Measurements from ENCODE around the gene TFR2.
"Not testable (repeated sequence)": the region's sequence is repeated elsewhere in the genome, so short reads cannot be mapped to it uniquely, and the experiment has no call there.

Gene TFR2

GRCh38 chr7:100668069-100668449, 26.7 kb upstream of the TFR2 start:
- no peak overlapping the region for H3K4me2 ChIP-seq (ENCODE audit: insufficient read depth, low read length, poor library complexity, severe bottlenecking)
- no peak overlapping the region for H3K27ac ChIP-seq (replicated peaks; ENCODE audit: low read length)
- H3K9me3 ChIP-seq (replicated peaks in 1 of 2; ENCODE audit: control insufficient read depth in 2 of 2, insufficient read depth in 1 of 2, low read depth in 1 of 2, low read length in 2 of 2): no peaks in the 10 kb centered on the region
- H3K9ac ChIP-seq (ENCODE audit: low read depth, low read length, poor library complexity): no peak overlapping the region
- H4K91ac ChIP-seq (ENCODE audit: low read depth, low read length, poor library complexity): no peak overlapping the region
- H2AK5ac ChIP-seq (ENCODE audit: low read depth, low read length): no peak overlapping the region
- H3K4me1 ChIP-seq (ENCODE audit: control insufficient read depth in 2 of 2, insufficient read depth in 1 of 2, low read depth in 1 of 2, low read length in 2 of 2): no peaks in the 10 kb centered on the region
- H3K23ac ChIP-seq (ENCODE audit: low read depth, low read length, poor library complexity): no peak overlapping the region
- H3K14ac ChIP-seq (ENCODE audit: low read length): no peak overlapping the region
- H3K27me3 ChIP-seq (ENCODE audit: control insufficient read depth in 3 of 3, insufficient read depth in 3 of 3, low read depth in 1 of 3, low read length in 3 of 3): peaks cover 0 to 2% (median 0%) of the 10 kb centered on the region in 3 experiments
- no peak overlapping the region for H3K4me3 ChIP-seq (ENCODE audit: low read length in 2 of 2)
- no peak overlapping the region for H3K18ac ChIP-seq (ENCODE audit: low read length)
- no CpG with 5 or more reads among the region's 2 CpGs for WGBS, 2 donors (ENCODE audit: extremely low coverage in 2 of 2, insufficient read length in 2 of 2, insufficient replicate concordance in 1 of 2)
- no peaks in the 10 kb centered on the region for H3K36me3 ChIP-seq (replicated peaks in 1 of 2; ENCODE audit: control insufficient read depth in 2 of 2, insufficient read depth in 2 of 2, low read length in 2 of 2)
- no peaks in the 10 kb centered on the region for H3K79me1 ChIP-seq (ENCODE audit: low read depth, low read length)
- H2BK120ac ChIP-seq (ENCODE audit: low read depth, low read length): no peak overlapping the region
- H2BK12ac ChIP-seq (ENCODE audit: low read length): no peak overlapping the region
- no peak overlapping the region for H2BK5ac ChIP-seq (ENCODE audit: low read length)
- H4K8ac ChIP-seq (ENCODE audit: low read depth, low read length): no peak overlapping the region
- no peak for DNase-seq (ENCODE audit: low spot score)
- no peak overlapping the region for H2AFZ ChIP-seq (ENCODE audit: low read length)
- H2BK15ac ChIP-seq (ENCODE audit: low read length): no peak overlapping the region
- no peak overlapping the region for H3K4ac ChIP-seq (ENCODE audit: low read length)

- Histone ChIP-seq H3K9me3 (replicated peaks in 1 of 2; ENCODE audit: control insufficient read depth in 2 of 2, insufficient read depth in 1 of 2, low read depth in 1 of 2, low read length in 2 of 2) (no peaks in the 10 kb centered on the region), H3K4me1 (ENCODE audit: control insufficient read depth in 2 of 2, insufficient read depth in 1 of 2, low read depth in 1 of 2, low read length in 2 of 2) (no peaks in the 10 kb centered on the region), H3K4ac (ENCODE audit: low read length) (no peak overlapping the region), H3K23ac (ENCODE audit: low read depth, low read length, poor library complexity) (no peak overlapping the region), H3K27me3 (ENCODE audit: control insufficient read depth in 3 of 3, insufficient read depth in 3 of 3, low read depth in 1 of 3, low read length in 3 of 3) (peaks cover 0 to 2% (median 0%) of the 10 kb centered on the region in 3 experiments), H3K9ac (ENCODE audit: low read depth, low read length, poor library complexity) (no peak overlapping the region), H3K4me2 (ENCODE audit: insufficient read depth, low read length, poor library complexity, severe bottlenecking) (no peak overlapping the region), H2AK5ac (ENCODE audit: low read depth, low read length) (no peak overlapping the region), H2BK12ac (ENCODE audit: low read length) (no peak overlapping the region), H2BK5ac (ENCODE audit: low read length) (no peak overlapping the region), H2BK120ac (ENCODE audit: low read depth, low read length) (no peak overlapping the region), H3K27ac (replicated peaks; ENCODE audit: low read length) (no peak overlapping the region), H3K4me3 (ENCODE audit: low read length in 2 of 2) (no peak overlapping the region), H3K79me1 (ENCODE audit: low read depth, low read length) (no peaks in the 10 kb centered on the region), H2AFZ (ENCODE audit: low read length) (no peak overlapping the region), H3K18ac (ENCODE audit: low read length) (no peak overlapping the region), H3K14ac (ENCODE audit: low read length) (no peak overlapping the region), H4K8ac (ENCODE audit: low read depth, low read length) (no peak overlapping the region), H4K91ac (ENCODE audit: low read depth, low read length, poor library complexity) (no peak overlapping the region), H3K36me3 (replicated peaks in 1 of 2; ENCODE audit: control insufficient read depth in 2 of 2, insufficient read depth in 2 of 2, low read length in 2 of 2) (no peaks in the 10 kb centered on the region), H2BK15ac (ENCODE audit: low read length) (no peak overlapping the region)
- WGBS, 2 donors (ENCODE audit: extremely low coverage in 2 of 2, insufficient read length in 2 of 2, insufficient replicate concordance in 1 of 2): no CpG with 5 or more reads among the region's 16 CpGs
- no peak for DNase-seq (ENCODE audit: low spot score)
These were observed 26.1 kb upstream of the TFR2 start for GRCh38 chr7:100667331-100668068.

- Histone ChIP-seq H2AFZ (ENCODE audit: low read length) (no peak overlapping the region), H3K9ac (ENCODE audit: low read depth, low read length, poor library complexity) (no peak overlapping the region), H4K8ac (ENCODE audit: low read depth, low read length) (no peak overlapping the region), H3K27ac (replicated peaks; ENCODE audit: low read length) (no peak overlapping the region), H2BK120ac (ENCODE audit: low read depth, low read length) (no peak overlapping the region), H3K14ac (ENCODE audit: low read length) (no peak overlapping the region), H3K79me1 (ENCODE audit: low read depth, low read length) (no peaks in the 10 kb centered on the region), H2AK5ac (ENCODE audit: low read depth, low read length) (no peak overlapping the region), H3K18ac (ENCODE audit: low read length) (no peak overlapping the region), H3K4ac (ENCODE audit: low read length) (no peak overlapping the region), H3K23ac (ENCODE audit: low read depth, low read length, poor library complexity) (no peak overlapping the region), H2BK12ac (ENCODE audit: low read length) (no peak overlapping the region), H2BK15ac (ENCODE audit: low read length) (no peak overlapping the region), H4K91ac (ENCODE audit: low read depth, low read length, poor library complexity) (no peak overlapping the region), H3K36me3 (replicated peaks in 1 of 2; ENCODE audit: control insufficient read depth in 2 of 2, insufficient read depth in 2 of 2, low read length in 2 of 2) (no peaks in the 10 kb centered on the region), H3K27me3 (ENCODE audit: control insufficient read depth in 3 of 3, insufficient read depth in 3 of 3, low read depth in 1 of 3, low read length in 3 of 3) (peaks cover 0 to 2% (median 0%) of the 10 kb centered on the region in 3 experiments), H3K9me3 (replicated peaks in 1 of 2; ENCODE audit: control insufficient read depth in 2 of 2, insufficient read depth in 1 of 2, low read depth in 1 of 2, low read length in 2 of 2) (no peaks in the 10 kb centered on the region), H3K4me3 (ENCODE audit: low read length in 2 of 2) (no peak overlapping the region), H2BK5ac (ENCODE audit: low read length) (no peak overlapping the region), H3K4me2 (ENCODE audit: insufficient read depth, low read length, poor library complexity, severe bottlenecking) (no peak overlapping the region), H3K4me1 (ENCODE audit: control insufficient read depth in 2 of 2, insufficient read depth in 1 of 2, low read depth in 1 of 2, low read length in 2 of 2) (no peaks in the 10 kb centered on the region)
- no CpG with 5 or more reads among the region's 5 CpGs for WGBS, 2 donors (ENCODE audit: extremely low coverage in 2 of 2, insufficient read length in 2 of 2, insufficient replicate concordance in 1 of 2)
- DNase-seq (ENCODE audit: low spot score): no peak
These were observed 23.9 kb upstream of the TFR2 start for GRCh38 chr7:100665168-100665726.

- not testable (repeated sequence) for H2BK120ac ChIP-seq (ENCODE audit: low read depth, low read length); H4K91ac ChIP-seq (ENCODE audit: low read depth, low read length, poor library complexity); H3K27ac ChIP-seq (replicated peaks; ENCODE audit: low read length); H2BK15ac ChIP-seq (ENCODE audit: low read length); H3K4me2 ChIP-seq (ENCODE audit: insufficient read depth, low read length, poor library complexity, severe bottlenecking); H3K9ac ChIP-seq (ENCODE audit: low read depth, low read length, poor library complexity); H3K4me1 ChIP-seq (ENCODE audit: control insufficient read depth in 2 of 2, insufficient read depth in 1 of 2, low read depth in 1 of 2, low read length in 2 of 2); H2AK5ac ChIP-seq (ENCODE audit: low read depth, low read length); H3K23ac ChIP-seq (ENCODE audit: low read depth, low read length, poor library complexity); H3K14ac ChIP-seq (ENCODE audit: low read length); H3K4me3 ChIP-seq (ENCODE audit: low read length in 2 of 2); DNase-seq (ENCODE audit: low spot score); H2BK5ac ChIP-seq (ENCODE audit: low read length); H3K36me3 ChIP-seq (replicated peaks in 1 of 2; ENCODE audit: control insufficient read depth in 2 of 2, insufficient read depth in 2 of 2, low read length in 2 of 2); H2BK12ac ChIP-seq (ENCODE audit: low read length); H3K18ac ChIP-seq (ENCODE audit: low read length); H4K8ac ChIP-seq (ENCODE audit: low read depth, low read length); H3K4ac ChIP-seq (ENCODE audit: low read length); H3K9me3 ChIP-seq (replicated peaks in 1 of 2; ENCODE audit: control insufficient read depth in 2 of 2, insufficient read depth in 1 of 2, low read depth in 1 of 2, low read length in 2 of 2); H2AFZ ChIP-seq (ENCODE audit: low read length); H3K27me3 ChIP-seq (ENCODE audit: control insufficient read depth in 3 of 3, insufficient read depth in 3 of 3, low read depth in 1 of 3, low read length in 3 of 3); H3K79me1 ChIP-seq (ENCODE audit: low read depth, low read length)
- no CpG with 5 or more reads among the region's 12 CpGs for WGBS, 2 donors (ENCODE audit: extremely low coverage in 2 of 2, insufficient read length in 2 of 2, insufficient replicate concordance in 1 of 2)
These were observed 20.9 kb upstream of the TFR2 start for GRCh38 chr7:100662194-100662776.

Measured in neuronal stem cell (in vitro differentiated cells).